HT1080 (cell line): Measurements from ENCODE around the gene LIPC. TPM values are rescaled to one million over a fixed set of nuclear protein-coding genes. Genes with fewer than 3 reads are reported as not detected.

ENCODE experiments used
- DNase-seq: peaks from one replicate; pipeline ENCODE4 v3.0.0-alpha.2; 2015; ENCODE audit warnings: low read depth
- total RNA-seq: library from RNA; depleted of rRNA; stranded (reverse); fragments of >200 nt; shearing (Covaris generic); gene quantifications from 2 replicates; pipeline ENCODE4 v1.2.3, GENCODE V29; 2014

LIPC gene
- total RNA-seq, 1 experiment from 2014 or later, result 0.11 TPM

- DNase-seq, result no peak
These were observed 103.5 kb downstream of the LIPC start for GRCh38 chr15:58535337-58535736.

DNA sequence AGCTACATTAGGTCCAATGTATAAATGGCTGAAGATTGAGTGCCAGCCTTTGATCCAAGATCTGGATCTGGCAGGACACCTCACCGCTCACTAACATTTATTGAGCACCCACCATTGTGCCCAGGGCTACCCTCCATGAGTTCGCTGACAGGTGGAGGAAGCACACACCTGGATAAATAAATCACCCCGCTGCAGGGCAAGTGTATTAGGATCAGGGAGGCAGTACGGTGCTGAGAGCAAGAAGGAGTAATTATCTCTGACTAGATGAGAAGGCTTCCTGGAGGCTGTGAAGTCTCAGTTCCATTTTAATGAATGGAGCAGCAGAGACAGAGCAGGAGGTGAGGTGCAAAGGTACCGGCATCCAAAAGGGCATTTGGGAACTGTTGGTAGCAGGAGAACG lies 104.1 kb downstream of the LIPC start:
- no peak for DNase-seq

- DNase-seq, result no peak
These were observed 104.6 kb downstream of the LIPC start for GRCh38 chr15:58536414-58536813.

DNA sequence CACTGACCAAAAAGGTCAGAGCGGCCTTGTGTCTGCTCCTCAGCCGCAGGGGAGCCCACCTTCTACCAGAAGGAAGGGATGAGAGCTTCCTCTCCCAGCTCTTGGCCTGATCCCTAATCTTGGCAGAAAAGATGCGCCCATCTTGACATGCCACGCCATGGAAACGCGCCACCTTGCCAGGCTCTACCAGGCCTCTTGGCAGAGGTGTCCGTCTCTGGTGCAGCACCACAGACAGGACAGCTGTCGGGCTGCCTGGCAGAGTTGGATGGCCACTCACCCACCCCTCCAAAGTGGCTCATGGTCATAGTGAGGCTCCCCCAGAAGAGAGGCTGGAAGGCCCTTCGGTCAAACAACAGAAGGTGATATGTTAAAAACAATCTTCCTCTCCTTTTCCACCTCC lies 105.2 kb downstream of the LIPC start:
- no peak for DNase-seq

GRCh38 chr15:58538225-58538727 lies 106.5 kb downstream of the LIPC start:
- no peak for DNase-seq

DNA sequence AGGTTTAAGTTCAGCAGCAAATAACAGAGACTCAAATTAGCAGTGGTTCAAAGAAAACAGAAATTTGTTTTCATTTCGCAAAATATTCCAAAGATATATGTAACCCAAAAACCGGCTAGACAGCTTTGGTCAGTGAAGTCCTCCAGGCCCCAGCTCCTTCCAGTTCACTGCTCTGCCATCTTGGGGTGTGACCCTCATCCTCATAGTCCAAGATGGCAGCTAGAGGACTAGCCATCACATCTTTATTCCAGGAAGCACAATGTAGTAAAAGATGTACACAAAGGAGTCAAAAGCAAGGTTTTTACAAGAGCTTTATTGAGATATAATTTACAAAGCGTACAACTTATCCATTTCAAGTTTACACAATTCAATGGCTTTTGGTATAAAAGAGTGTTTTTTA lies 107.1 kb downstream of the LIPC start:
- DNase-seq, result no peak

DNA sequence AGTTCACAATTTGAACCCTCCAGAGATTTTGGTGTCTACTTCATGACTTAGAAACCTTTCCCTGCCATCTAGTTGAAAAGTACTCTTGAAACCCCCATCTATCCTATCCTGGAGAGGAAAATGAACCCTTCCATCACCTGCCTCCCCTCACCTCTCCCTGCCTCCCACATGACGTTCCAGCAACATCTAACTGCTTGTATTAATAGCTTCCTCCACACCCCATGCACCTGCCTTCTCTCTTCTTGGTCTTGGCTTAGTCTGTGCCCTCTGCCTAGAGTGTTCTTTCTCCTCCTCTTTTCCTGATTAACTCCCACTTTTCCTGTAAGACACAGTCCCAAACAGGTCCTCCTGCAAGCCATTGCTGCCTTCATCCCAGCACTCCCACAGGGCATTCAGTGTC lies 107.8 kb downstream of the LIPC start:
- DNase-seq, result no peak

DNA sequence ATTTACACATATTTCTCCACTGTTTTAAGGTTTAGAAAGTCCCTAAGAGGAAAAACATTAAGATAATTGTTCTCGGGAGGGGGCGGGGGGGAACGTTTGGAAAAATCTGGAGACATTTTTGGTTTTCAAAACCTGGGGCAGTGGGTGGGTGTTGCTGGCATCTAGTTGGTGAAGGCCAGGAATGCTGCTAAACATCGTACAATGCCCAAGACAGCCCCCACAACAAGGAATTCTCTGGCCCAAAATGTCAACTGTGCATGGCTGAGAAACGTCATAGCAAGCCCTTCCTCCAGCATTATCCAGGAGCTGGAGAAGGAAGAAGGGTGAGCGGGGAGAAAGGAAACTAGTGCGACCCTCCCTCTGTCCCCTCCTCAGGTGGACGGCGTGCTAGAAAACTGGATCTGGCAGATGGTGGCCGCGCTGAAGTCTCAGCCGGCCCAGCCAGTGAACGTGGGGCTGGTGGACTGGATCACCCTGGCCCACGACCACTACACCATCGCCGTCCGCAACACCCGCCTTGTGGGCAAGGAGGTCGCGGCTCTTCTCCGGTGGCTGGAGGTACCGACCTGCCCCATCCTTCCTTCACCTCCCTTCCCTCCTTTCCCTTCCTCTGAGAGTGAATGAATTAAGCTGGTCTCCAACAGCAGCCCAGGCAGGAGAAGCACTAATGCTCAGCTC lies 109.8 kb downstream of the LIPC start:
- DNase-seq, result no peak

DNA sequence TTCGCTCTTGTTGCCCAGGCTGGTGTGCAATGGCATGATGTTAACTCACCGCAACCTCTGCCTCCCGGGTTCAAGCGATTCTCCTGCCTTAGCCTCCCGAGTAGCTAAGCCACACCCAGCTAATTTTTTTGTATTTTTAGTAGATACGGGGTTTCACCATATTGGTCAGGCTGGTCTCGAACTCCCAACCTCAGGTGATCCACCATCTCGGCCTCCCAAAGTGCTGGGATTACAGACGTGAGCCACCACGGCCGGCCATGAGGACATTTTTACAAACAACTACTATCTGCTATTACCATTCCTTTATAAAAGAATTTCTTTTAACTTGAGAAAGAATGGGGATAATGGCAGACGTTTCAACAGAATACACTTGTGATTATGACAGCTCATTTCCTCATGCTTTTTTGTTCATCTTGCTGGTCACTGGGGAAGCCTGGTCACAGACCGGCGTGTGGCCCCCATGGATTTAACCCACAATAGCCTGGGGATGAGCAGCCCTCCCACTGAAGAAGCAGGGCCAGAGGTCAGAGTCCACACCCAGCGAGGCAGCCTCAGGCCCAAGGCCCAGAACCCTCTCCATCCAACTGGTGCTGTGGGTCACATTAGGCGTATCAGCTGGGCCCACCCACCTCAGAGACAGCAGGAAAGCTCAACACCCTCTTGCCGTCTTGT lies 112.0 kb downstream of the LIPC start:
- DNase-seq, result no peak

GRCh38 chr15:58544756-58545155 lies 113.0 kb downstream of the LIPC start:
- DNase-seq, result no peak

GRCh38 chr15:58545307-58546065 lies 113.7 kb downstream of the LIPC start:
- no peak for DNase-seq

- peak; percentile 40 for DNase-seq
These were observed 114.3 kb downstream of the LIPC start for GRCh38 chr15:58546066-58546591.

DNA sequence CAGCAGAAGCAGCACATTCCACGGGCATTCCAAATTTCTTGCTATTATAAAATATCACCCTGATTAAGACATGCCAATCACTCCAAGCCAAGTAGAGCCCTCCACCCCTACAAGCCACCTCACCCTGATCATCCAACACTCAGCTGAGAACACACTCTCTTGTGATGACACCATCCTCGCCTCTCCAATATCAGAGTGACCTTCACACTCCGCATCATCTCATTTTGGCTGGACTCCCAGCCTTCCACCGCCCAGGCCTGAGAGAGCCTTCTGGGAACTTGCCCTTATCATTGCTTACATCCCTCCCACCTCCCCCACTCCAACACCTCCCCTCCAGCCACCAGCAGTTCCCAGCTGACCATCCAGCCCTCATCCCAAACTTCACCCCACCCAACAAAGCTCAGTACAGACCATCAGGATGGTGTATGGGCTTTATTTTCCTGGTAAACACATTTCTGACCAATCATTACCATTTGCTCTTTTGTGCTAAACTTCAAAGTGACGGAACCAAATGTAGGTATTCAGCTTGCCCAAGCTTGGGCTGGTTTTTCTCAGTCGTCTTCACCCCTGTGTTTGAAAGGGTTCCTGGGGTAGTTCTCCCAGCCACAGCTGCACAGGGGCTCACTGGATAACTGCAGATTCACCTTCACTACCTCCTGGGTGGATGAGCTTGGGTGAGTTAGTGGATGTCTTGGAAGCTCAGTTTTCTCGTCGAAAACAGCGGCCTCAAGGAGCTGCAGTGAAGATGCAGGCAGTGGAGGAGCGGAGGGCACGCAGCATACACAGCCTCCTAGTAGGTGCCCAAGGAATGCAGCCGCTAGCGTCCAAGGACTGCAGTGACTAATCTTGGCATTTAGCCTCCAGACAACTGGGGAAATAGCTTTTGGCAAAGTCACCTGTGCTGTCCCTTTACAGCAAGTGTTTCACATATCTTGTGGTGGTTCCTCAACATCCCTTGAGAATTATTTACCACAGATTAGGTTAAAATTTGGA lies 115.1 kb downstream of the LIPC start:
- peak; percentile 94 for DNase-seq

DNA sequence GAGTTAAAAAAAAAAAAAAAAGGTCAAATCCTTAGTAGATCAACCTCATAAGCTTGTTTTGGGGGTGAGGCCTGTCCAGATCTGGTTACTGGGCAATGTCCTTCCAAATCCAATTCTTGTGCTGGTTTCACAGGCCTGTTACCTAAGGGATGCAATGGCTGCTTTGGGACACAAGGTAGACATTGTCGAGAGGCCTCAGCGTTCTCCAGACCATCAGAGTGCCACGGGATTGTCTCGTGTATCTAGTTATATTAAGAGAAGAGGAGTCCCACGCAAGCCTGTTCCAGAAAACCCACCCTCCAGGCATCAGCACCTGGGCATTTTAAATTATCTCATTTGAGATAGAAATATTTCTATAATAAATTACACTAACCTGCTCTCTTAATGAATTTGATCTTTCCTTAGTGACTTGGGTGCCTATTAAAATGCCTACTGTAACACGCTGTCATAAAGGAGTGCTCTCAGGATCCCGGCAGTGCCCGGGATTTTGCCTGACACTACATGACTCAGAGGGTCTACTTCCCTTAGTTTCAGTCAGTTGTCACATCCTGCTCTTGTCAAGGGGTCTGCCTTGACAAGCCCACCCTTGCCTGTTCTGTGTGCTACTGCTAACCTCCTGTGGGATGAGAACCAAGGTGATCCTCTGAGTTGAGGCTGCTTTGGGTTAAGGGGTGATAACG lies 116.0 kb downstream of the LIPC start:
- peak; percentile 28 for DNase-seq

GRCh38 chr15:58548308-58549012 lies 116.7 kb downstream of the LIPC start:
- DNase-seq, result no peak

- no peak for DNase-seq
These were observed 117.4 kb downstream of the LIPC start for GRCh38 chr15:58549013-58549784.

DNA sequence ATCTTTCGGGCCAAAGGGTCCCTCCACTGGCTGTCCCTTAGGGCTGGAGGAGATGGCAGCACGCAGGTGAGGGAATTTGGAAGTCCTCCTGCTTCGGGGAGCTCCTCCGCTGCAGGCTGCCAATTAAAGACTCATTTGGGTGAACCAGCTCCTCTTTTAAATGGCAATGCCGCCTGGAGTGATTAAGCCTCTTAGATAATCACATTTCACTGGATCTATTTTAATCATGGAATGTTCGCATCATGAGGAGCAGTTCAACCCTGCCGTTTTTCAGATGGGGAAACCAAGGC lies 117.9 kb downstream of the LIPC start:
- DNase-seq, result no peak

DNA sequence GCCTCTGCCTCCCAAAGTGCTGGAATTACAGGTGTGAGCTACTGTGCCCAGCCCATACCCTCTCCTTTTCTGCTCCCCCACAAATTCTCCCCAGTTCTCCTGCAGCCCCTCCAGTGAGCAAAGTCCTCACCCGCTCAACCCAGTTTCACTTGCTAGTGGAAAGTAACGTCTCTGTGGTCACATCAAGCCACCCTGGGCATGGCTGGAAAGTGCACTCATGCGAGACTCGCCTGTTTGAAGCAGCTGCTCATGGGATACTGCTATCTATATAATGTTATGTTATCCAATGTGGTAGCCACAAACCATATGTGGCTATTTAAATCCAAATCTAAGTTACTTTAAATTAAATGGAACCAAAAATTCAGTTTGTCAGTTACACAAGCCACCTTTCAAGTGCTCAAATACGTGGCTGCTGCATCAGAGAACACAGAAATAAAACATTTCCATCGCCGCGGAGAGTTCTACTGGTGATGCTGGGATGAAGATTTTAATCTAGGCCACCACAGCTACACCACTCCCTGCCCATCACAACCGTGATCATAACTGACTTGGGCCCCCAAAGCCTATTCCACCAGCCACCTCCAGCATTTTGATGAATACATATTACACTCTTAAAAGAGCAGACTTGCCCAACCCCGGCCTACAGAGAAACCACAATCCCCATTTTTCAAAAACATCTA lies 119.4 kb downstream of the LIPC start:
- no peak for DNase-seq
